Endothelial cell of umbilical vein (primary cell): ENCODE results near the gene CFAP57. TPM values are rescaled to one million over a fixed set of nuclear protein-coding genes. Genes with fewer than 3 reads are reported as not detected.

ENCODE experiments used
- BruUV-seq: library from RNA; stranded (reverse); fragments of 400-500 nt; replicated peaks from 2 replicates; lab custom pipeline; 2021; lab: Mats Ljungman, UMichigan
- CTCF ChIA-PET: fragments of 300-600, 350-600 bp; sonication (Branson Sonifier 250); formaldehyde crosslinking; loops from one replicate; lab custom pipeline; 2021; ENCODE audit warnings: antibody characterized with exemption, inconsistent platforms; lab: Charles Lee
- POLR2A ChIA-PET: fragments of 300-600, 350-600 bp; sonication (Branson Sonifier 250); formaldehyde crosslinking; loops from one replicate; lab custom pipeline; 2021; ENCODE audit warnings: antibody characterized with exemption, inconsistent platforms; lab: Charles Lee
- DNase-seq: peaks from one replicate; pipeline ENCODE4 v3.0.0-alpha.2; 2011; ENCODE audit warnings: low read depth, low spot score
- FAIRE-seq: peaks from 2 replicates; lab custom pipeline; 2011; peaks lifted over from hg19 to GRCh38; lab: Jason Lieb, UNC
- H2AFZ ChIP-seq: 2 replicates; pipeline ENCODE4 v1.6.0; 2012; ENCODE audit warnings: low read depth, low read length, control low read depth, inconsistent platforms
- H3K27ac ChIP-seq: 2 replicates; pipeline ENCODE4 v1.5.1; 2011; ENCODE audit warnings: low read depth, mild to moderate bottlenecking, control low read depth, low read length, moderate library complexity; ENCODE audit not compliant: insufficient read depth
- H3K27me3 ChIP-seq, 2 experiments: 2 replicates each; pipeline versions ENCODE4 v1.6.0 to v1.6.1; 2011; ENCODE audit warnings: low read length in 2 of 2, mixed read lengths in 1 of 2; ENCODE audit not compliant: control insufficient read depth in 2 of 2, insufficient read depth in 2 of 2
- H3K36me3 ChIP-seq, 2 experiments: 2 replicates in 1 of 2; 3 replicates in 1 of 2; pipeline ENCODE4 v1.5.1; 2011; ENCODE audit warnings: low read length in 2 of 2, mild to moderate bottlenecking in 1 of 2, moderate library complexity in 1 of 2; ENCODE audit not compliant: control insufficient read depth in 2 of 2, insufficient read depth in 2 of 2; ENCODE audit errors: extremely low read depth in 1 of 2
- H3K4me1 ChIP-seq: 3 replicates; pipeline ENCODE4 v1.5.1; 2011; ENCODE audit warnings: mild to moderate bottlenecking, low read length; ENCODE audit not compliant: control insufficient read depth, insufficient read depth; ENCODE audit errors: extremely low read depth
- H3K4me2 ChIP-seq: 2 replicates; pipeline ENCODE4 v1.6.1; 2011; ENCODE audit warnings: low read length, control low read depth, mixed read lengths; ENCODE audit not compliant: insufficient read depth
- H3K4me3 ChIP-seq, 3 experiments: fragments of 200-600 bp in 1 of 3; sonication (generic), shearing (Covaris generic) in 1 of 3; replicated peaks in 1 of 3; 2 replicates each; pipeline ENCODE4 v1.5.1; 2011 to 2016; ENCODE audit warnings: control low read depth in 3 of 3, low read length in 3 of 3, mild to moderate bottlenecking in 2 of 3, inconsistent platforms in 1 of 3, low read depth in 1 of 3, moderate library complexity in 1 of 3; ENCODE audit not compliant: insufficient read depth in 1 of 3
- H3K79me2 ChIP-seq: 2 replicates; pipeline ENCODE4 v1.6.0; 2012; ENCODE audit warnings: low read length, inconsistent platforms; ENCODE audit not compliant: control insufficient read depth, insufficient read depth
- H3K9ac ChIP-seq: replicated peaks from 2 replicates; pipeline ENCODE3; 2011; ENCODE audit warnings: low read length, control low read depth; ENCODE audit not compliant: insufficient read depth; ENCODE audit errors: extremely low read depth
- H3K9me1 ChIP-seq: replicated peaks from 3 replicates; pipeline ENCODE4 v1.6.0; 2011; ENCODE audit warnings: mild to moderate bottlenecking, low read length; ENCODE audit not compliant: control insufficient read depth, insufficient read depth; ENCODE audit errors: extremely low read depth
- H3K9me3 ChIP-seq: replicated peaks from 2 replicates; pipeline ENCODE4 v1.5.1; 2012; ENCODE audit warnings: low read length, inconsistent platforms; ENCODE audit not compliant: control insufficient read depth, insufficient read depth
- H4K20me1 ChIP-seq: replicated peaks from 2 replicates; pipeline ENCODE3; 2011; ENCODE audit warnings: mild to moderate bottlenecking, low read length; ENCODE audit not compliant: control insufficient read depth, insufficient read depth; ENCODE audit errors: extremely low read depth
- EZH2 ChIP-seq: IDR thresholded peaks from 2 replicates; pipeline ENCODE4 v1.6.1; 2012; ENCODE audit warnings: borderline replicate concordance, low read depth, mild to moderate bottlenecking, moderate library complexity, low read length, inconsistent platforms; ENCODE audit not compliant: severe bottlenecking
- FOS ChIP-seq: IDR thresholded peaks from 2 replicates; pipeline ENCODE4 v1.6.1; 2011; ENCODE audit warnings: mild to moderate bottlenecking, low read length, moderate library complexity, borderline replicate concordance; ENCODE audit not compliant: insufficient read depth
- GATA2 ChIP-seq: IDR thresholded peaks from 2 replicates; pipeline ENCODE4 v1.7.0; 2011; ENCODE audit warnings: low read depth, mild to moderate bottlenecking, moderate library complexity, mixed read lengths, low read length; ENCODE audit not compliant: insufficient read length, insufficient read depth
- POLR2AphosphoS5 ChIP-seq: IDR thresholded peaks from 2 replicates; pipeline ENCODE4 v1.6.1; 2012; ENCODE audit warnings: low read depth, mild to moderate bottlenecking, control low read depth, low read length, moderate library complexity; ENCODE audit not compliant: insufficient read depth
- dilution Hi-C: fragments of 300-500 bp; cut with MboI; formaldehyde crosslinking; loops from one replicate; pipeline ENCODE4 v1.15.0; 2019; ENCODE audit warnings: low sequenced_read_pairs; ENCODE audit not compliant: extremely low pct_ligation_motif_present
- intact Hi-C: fragments of 100-400 bp; cut with micrococcal nuclease; formaldehyde crosslinking; loops from one replicate; pipeline ENCODE4 v1.10.0; 2022
- polyA plus RNA-seq, 4 experiments: library from polyadenylated mRNA; depleted of rRNA in 3 of 4; stranded (reverse) in 3 of 4; unstranded in 1 of 4; fragments of >200 nt; gene quantifications; 2 replicates each; pipeline versions ENCODE4 v1.2.1 to v1.2.3, GENCODE V29; 2011 to 2012; ENCODE audit warnings: missing spikeins in 1 of 4
- total RNA-seq: library from RNA; stranded (reverse); gene quantifications from 2 replicates; pipeline ENCODE4 v1.2.3, GENCODE V29; 2021

The CFAP57 gene
- total and polyA plus RNA-seq, 2 donors (not counting 3 experiments of a cell fraction or from before 2014, with no cell fraction given), result 0.88 to 0.91 TPM

DNA sequence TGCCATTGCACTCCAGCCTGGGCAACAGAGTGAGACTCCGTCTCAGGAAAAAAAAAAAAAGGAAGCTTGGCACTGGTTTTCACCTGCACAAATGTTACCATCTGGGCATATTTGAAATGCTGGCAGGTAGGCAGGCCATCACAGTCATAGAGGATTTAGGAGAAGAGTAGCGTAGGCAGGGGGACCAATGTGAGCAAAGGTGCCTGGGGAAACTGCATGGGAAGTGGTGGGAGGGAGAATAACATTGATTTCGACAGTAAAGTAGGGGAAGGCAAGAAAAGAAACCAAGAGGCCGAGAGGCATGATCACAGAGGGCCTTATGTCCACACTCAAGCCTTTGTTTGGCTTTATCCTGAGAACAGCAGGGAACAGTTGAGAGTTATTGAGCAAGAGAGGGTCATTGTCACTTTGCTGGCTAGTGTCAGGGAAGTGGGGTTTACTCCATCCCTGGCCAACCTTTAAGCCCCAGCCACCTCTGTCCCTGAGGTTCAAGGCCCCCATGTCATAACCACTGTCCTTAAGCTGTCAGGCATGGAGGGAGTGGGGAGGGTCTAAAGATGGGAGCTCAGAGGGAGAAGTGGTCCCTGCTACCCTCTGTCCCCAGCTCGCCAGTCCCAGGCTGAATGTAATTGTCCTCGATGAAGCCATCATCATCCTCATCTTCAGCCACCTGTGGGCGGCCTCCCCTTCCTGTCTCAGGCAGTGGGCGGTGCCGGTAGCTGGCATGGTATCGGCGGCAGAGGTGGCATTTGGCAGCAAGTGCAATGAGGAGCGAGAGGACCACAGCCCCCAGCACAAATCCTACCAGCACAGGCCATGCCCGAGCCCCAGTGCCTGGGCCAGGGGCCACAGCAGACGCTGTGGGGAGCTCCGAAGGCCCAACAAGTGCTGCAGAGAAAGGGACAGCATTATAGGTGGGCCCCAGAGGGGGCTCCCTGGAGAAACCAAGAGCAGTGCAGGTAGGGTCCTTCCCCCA is 110.4 kb downstream of the CFAP57 start:
- no peaks in the 10 kb centered on the region for H3K36me3 ChIP-seq
- no peaks in the 10 kb centered on the region for H3K79me2 ChIP-seq
- dilution Hi-C loops (no loop called here), intact Hi-C loops (no loop called here)
- POLR2A ChIA-PET, result no interaction called here
- H3K27ac ChIP-seq, result no peak overlapping the region
- no peaks in the 10 kb centered on the region for H3K4me1 ChIP-seq
- H3K27me3 ChIP-seq, result peaks cover 0 to 2% of the 10 kb centered on the region in 2 experiments
- no peaks in the 10 kb centered on the region for H4K20me1 ChIP-seq
- H2AFZ ChIP-seq, result no peak overlapping the region
- no TSS peak for BruUV-seq
- no peaks in the 10 kb centered on the region for H3K9me1 ChIP-seq
- CTCF ChIA-PET, result interaction anchor here (1.1 to 1.4 kb wide), 3 partner anchors 8 to 14 kb away, joined by 3 to 6 read pairs (median 3); no protein-coding TSS in a partner anchor
- TF ChIP-seq POLR2AphosphoS5, result no peak
- FAIRE-seq, result no peak
- H3K9me3 ChIP-seq, result no peaks in the 10 kb centered on the region
- no peak overlapping the region for H3K4me3 ChIP-seq
- H3K9ac ChIP-seq, result no peak overlapping the region
- no peak for DNase-seq
- no peak overlapping the region for H3K4me2 ChIP-seq

DNA sequence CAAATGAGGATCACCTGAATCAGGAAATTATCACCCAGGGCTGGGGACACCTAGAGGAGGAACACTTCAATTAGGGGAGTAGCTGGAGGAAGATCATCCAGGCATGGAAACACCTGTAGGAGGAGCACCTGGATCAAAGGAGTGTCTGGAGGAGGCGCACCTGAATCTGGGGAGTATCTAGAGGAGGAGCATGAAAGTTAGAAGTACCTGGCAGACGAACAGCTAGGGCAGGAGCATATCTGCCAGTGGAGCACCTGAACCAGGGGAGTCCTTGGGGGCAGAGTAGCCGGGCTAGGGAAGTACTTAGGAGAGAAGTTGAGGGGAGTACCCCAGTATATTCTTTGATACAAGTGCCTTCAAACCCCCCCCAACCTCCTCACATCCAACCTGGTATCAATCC is 111.9 kb downstream of the CFAP57 start:
- ChIA-PET POLR2A (no interaction called here), CTCF (no interaction called here)
- peaks cover 2 to 5% of the 10 kb centered on the region in 2 experiments for H3K27me3 ChIP-seq
- H3K36me3 ChIP-seq, result no peaks in the 10 kb centered on the region
- DNase-seq (no peak), FAIRE-seq (no peak)
- no peak overlapping the region for H3K27ac ChIP-seq
- no peak for TF ChIP-seq GATA2
- TF ChIP-seq EZH2, result no peak
- TF ChIP-seq FOS, result no peak
- H3K9me1 ChIP-seq, result no peaks in the 10 kb centered on the region
- H2AFZ ChIP-seq, result no peak overlapping the region
- H3K79me2 ChIP-seq, result no peaks in the 10 kb centered on the region
- H3K4me2 ChIP-seq, result no peak overlapping the region
- H3K9ac ChIP-seq, result no peak overlapping the region
- intact Hi-C loops, result no loop called here
- H3K4me1 ChIP-seq, result no peaks in the 10 kb centered on the region
- no peak overlapping the region for H3K4me3 ChIP-seq
- no peaks in the 10 kb centered on the region for H3K9me3 ChIP-seq
- dilution Hi-C loops, result no loop called here
- BruUV-seq, result no TSS peak
- no peaks in the 10 kb centered on the region for H4K20me1 ChIP-seq
